Sigmoid colon (tissue), 4 donors: Measurements from ENCODE around the gene ZWILCH.

Experiments used
- EP300 ChIP-seq, 4 donors: sonication (generic); formaldehyde crosslinking; IDR thresholded peaks; one replicate each; pipeline ENCODE4 v1.6.1; 2017; ENCODE audit warnings: antibody characterized with exemption in 4 of 4
- POLR2A ChIP-seq, 2 donors: fragments of 450-650 bp; IDR thresholded peaks; one replicate each; pipeline ENCODE4 v1.6.1; 2016; ENCODE audit warnings: antibody characterized with exemption in 2 of 2, mild to moderate bottlenecking in 2 of 2, moderate library complexity in 2 of 2
- POLR2AphosphoS5 ChIP-seq, 4 donors: sonication (generic); formaldehyde crosslinking; IDR thresholded peaks; one replicate each; pipeline ENCODE4 v1.6.1; 2017; ENCODE audit warnings: antibody characterized with exemption in 4 of 4
- TF ChIP-seq, protein P1 (sequence below), 4 experiments: fragments of 450-650 bp in 3 of 4; fragments of 200-600 bp in 1 of 4; IDR thresholded peaks; one replicate each; pipeline ENCODE4 v1.5.1; 2016 to 2019; ENCODE audit warnings: antibody characterized with exemption in 4 of 4, mild to moderate bottlenecking in 3 of 4, moderate library complexity in 2 of 4

DNA sequence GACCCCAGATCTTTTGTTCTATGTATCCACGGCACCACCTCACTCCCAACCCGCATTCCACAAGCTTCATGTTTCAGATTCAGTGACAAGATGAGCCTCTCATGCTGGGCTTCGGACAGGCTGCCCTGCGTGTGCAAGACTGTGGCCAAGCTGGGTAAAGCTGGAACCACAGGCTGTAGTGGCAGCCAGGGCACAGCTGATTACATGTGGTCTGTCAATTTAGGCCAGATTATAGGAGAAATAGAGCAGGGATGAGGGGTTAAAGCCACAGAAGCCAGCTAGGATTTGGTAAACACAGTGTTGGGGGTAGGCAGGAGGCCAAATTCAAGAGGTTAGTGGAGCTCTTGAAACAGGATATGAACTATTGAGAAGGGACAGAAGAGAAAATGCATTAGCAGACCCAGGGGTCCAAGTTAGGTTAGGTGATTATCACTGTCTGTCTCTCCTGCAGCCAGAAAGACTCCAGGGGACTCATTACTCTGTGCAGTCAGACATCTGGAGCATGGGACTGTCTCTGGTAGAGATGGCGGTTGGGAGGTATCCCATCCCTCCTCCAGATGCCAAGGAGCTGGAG lies 20.5 kb upstream of the ZWILCH start:
- TF ChIP-seq POLR2AphosphoS5 (IDR thresholded peaks at IDR 0.05) = no peak
- no peak for TF ChIP-seq POLR2A (IDR thresholded peaks at IDR 0.05)
- TF ChIP-seq, protein P1, sequence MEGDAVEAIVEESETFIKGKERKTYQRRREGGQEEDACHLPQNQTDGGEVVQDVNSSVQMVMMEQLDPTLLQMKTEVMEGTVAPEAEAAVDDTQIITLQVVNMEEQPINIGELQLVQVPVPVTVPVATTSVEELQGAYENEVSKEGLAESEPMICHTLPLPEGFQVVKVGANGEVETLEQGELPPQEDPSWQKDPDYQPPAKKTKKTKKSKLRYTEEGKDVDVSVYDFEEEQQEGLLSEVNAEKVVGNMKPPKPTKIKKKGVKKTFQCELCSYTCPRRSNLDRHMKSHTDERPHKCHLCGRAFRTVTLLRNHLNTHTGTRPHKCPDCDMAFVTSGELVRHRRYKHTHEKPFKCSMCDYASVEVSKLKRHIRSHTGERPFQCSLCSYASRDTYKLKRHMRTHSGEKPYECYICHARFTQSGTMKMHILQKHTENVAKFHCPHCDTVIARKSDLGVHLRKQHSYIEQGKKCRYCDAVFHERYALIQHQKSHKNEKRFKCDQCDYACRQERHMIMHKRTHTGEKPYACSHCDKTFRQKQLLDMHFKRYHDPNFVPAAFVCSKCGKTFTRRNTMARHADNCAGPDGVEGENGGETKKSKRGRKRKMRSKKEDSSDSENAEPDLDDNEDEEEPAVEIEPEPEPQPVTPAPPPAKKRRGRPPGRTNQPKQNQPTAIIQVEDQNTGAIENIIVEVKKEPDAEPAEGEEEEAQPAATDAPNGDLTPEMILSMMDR (IDR thresholded peaks at IDR 0.05) = no peak
- TF ChIP-seq EP300 (IDR thresholded peaks at IDR 0.05) = no peak
